Activated CD8-positive, alpha-beta memory T cell treated with anti-CD3 and anti-CD28 coated beads, Interleukin-2, amount 10 ng/mL, durations not matched to agents 7 days and 5 days (primary cell): ENCODE measurements around the gene APC2. TPM values are rescaled to one million over a fixed set of nuclear protein-coding genes. Genes with fewer than 3 reads are reported as not detected.

ENCODE experiments used
- ATAC-seq: fragments of 150-1000 bp; cut with Tn5 transposase; one replicate; pipeline ENCODE4 v1.10.0; 2021; ENCODE audit warnings: moderate library complexity
- CTCF ChIA-PET: fragments of 350-600 bp; sonication (Branson Sonifier 250); formaldehyde crosslinking; loops from one replicate; lab custom pipeline; 2021; ENCODE audit warnings: antibody characterized with exemption; lab: Charles Lee
- DNase-seq: peaks from one replicate; pipeline ENCODE4 v3.0.0-alpha.2; 2020
- H3K27ac Mint-ChIP-seq: one replicate; pipeline ENCODE4 v1.8.0; 2021; ENCODE audit warnings: mild to moderate bottlenecking, mixed read lengths
- H3K27me3 Mint-ChIP-seq: one replicate; pipeline ENCODE4 v1.8.0; 2021; ENCODE audit warnings: mixed read lengths
- H3K36me3 Mint-ChIP-seq: one replicate; pipeline ENCODE4 v1.8.0; 2021; ENCODE audit warnings: mild to moderate bottlenecking, mixed read lengths
- H3K4me1 Mint-ChIP-seq: one replicate; pipeline ENCODE4 v1.8.0; 2021; ENCODE audit warnings: mixed read lengths
- H3K4me3 Mint-ChIP-seq: one replicate; pipeline ENCODE4 v1.8.0; 2021; ENCODE audit warnings: mild to moderate bottlenecking, moderate library complexity, mixed read lengths
- H3K9me3 Mint-ChIP-seq: one replicate; pipeline ENCODE4 v1.8.0; 2022; ENCODE audit warnings: low read depth, mixed read lengths
- total RNA-seq, 2 experiments: library from RNA; stranded (reverse); gene quantifications; one replicate each; pipeline ENCODE4 v1.2.3, GENCODE V29; 2021

Gene APC2
- total RNA-seq, 2 experiments from 2014 or later = 0.03 to 0.12 TPM

DNA sequence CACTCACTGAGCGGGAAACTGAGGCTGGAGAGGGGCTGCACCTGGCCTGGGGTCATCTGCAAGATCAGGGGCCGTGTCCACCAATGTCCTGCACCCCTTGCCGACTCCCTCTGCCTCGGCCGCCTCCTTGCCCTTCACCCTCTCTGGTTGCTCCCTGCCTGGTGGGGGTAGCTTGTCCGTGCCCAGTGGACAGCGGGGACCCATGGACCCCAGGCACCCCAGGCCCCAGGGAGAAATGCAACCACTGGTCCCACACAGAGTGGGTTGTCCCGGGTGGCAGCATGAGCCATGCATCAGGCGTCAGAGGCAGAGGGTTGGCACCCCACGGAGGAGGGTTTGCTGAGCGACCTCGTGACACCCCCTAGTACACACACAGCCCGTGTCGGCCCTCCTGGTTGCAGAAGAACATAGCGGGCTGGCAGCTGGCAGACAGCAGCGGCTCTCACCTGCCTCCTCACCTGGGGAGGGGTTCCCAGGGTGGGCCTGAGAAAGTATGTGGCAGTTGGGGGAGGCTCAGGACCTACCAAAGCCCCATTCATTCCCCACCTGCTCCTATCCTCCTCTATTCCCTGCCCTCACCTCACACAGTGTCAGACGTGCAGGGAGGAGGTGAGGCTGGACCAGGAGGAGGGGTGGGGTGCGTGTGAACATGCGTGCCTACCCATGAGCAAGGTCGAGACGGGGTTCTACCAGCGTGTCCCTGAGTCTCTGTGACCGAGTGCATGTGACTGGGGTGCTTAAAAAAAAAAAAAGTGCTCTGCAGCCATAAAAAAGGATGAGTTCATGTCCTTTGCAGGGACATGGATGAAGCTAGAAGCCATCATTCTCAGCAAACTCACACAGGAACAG, 54.2 kb downstream of the APC2 start:
- no peak for ATAC-seq
- Mint-ChIP-seq H3K36me3 (no peaks in the 10 kb centered on the region), H3K9me3 (peaks cover 2% of the 10 kb centered on the region), H3K27ac (peak overlapping the region; percentile 24), H3K4me1 (peaks cover 9% of the 10 kb centered on the region), H3K27me3 (peaks cover 20% of the 10 kb centered on the region), H3K4me3 (no peak overlapping the region)
- CTCF ChIA-PET = no interaction called here
- no peak for DNase-seq

DNA sequence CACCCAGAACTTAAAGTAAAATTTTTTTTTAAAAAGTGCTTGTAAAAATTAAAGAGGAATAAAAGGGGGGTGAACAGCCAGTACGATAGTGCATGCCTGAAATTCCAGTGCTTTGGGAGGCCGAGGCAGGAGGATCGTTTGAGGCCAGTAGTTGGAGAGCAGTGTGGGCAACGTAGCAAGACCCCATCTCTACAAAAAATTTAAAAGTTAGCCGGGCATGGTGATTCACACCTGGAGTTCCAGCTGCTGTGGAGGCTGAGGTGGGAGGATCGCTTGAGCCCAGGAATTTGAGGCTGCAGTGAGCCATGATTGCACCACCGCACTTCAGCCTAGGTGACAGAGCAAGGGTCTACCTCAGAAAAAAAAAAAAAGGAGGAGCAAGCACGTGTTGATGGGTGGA, 55.1 kb downstream of the APC2 start:
- Mint-ChIP-seq H3K27ac (no peak overlapping the region), H3K36me3 (no peaks in the 10 kb centered on the region), H3K27me3 (peaks cover 25% of the 10 kb centered on the region), H3K9me3 (peaks cover 2% of the 10 kb centered on the region), H3K4me1 (peaks cover 9% of the 10 kb centered on the region), H3K4me3 (no peak overlapping the region)
- DNase-seq = no peak
- CTCF ChIA-PET = interaction anchor here (0.6 to 1.6 kb wide), 2 partner anchors 41 to 533 kb away, joined by 4 read pairs; no protein-coding TSS in a partner anchor
- no peak for ATAC-seq

DNA sequence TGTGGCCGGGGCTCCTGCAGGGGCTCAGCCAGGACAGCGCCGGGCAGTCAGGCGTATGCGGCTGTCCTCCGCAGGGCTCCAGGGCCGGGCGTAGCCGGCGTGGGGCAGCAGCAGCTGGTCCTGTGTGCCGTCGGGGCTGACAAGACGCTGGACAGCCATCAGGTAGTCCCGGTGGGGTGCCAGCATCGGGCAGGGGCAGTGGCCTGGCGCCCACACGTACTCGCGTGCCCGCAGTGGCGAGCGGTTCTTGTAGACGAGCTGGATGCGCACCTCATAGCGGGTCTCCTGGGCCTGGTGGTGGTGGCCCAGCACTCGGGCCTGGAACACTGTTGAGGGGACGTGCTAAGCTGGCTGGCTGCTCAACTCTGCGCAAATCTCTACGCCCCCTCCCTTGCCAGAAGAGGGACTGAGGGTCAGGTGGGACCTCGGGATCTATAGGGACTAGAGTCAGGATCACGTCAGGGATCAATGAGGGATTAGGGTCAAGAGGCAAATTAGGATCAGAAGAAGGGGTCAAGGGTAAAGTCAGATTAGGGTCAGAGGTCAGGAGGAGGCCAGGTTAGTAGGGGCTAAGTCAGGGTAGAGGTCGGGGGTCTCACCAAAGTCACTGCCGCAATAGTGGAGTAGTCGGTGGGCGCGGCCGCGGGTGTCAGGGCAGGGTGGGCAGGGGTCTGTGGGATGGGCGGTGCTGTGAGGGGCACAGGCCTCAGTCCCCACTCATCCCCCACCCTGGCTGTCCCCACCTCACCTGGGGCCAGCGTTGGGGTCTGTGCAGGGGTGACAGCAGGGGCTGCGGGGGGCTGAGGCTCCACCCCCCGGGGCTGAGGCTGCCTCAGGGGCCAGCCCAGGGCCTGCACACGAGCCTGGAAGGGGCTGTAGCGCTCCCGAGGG, 56.3 kb downstream of the APC2 start:
- H3K27ac Mint-ChIP-seq = no peak overlapping the region
- DNase-seq (no peak), ATAC-seq (no peak)
- peaks cover 9% of the 10 kb centered on the region for H3K4me1 Mint-ChIP-seq
- no peak overlapping the region for H3K4me3 Mint-ChIP-seq
- no peaks in the 10 kb centered on the region for H3K36me3 Mint-ChIP-seq
- peaks cover 33% of the 10 kb centered on the region for H3K27me3 Mint-ChIP-seq
- CTCF ChIA-PET = interaction anchor here (1.6 kb wide), 1 partner anchor 40 kb away, joined by 4 read pairs; no protein-coding TSS in a partner anchor
- peaks cover 2% of the 10 kb centered on the region for H3K9me3 Mint-ChIP-seq

DNA sequence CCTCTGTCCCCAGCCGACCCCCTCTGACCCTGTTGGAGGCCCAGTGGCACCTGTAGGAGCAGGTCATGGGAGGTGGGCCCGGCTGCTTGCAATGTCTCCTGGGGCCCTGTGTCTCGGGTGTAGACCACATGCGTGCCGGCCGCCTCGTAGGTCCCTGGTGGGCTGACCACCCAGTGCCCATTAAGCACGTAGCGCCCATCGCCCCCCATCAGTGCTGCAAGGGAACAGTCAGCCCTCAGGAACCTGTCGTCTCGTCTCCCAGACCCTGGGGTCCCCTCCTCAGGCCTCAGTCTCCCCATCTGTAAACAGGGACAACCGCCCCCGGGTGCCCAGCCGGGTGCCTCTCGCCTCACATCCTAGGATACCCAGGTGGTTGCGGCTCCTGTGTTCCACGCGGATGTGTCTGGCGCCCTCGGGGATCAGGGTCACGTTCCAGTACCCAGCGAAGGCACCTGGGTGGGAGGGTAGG, 57.3 kb downstream of the APC2 start:
- H3K9me3 Mint-ChIP-seq = peaks cover 2% of the 10 kb centered on the region
- ATAC-seq = no peak
- CTCF ChIA-PET = interaction anchor here (1.7 kb wide), 1 partner anchor 39 kb away, joined by 6 read pairs; no protein-coding TSS in a partner anchor
- H3K27me3 Mint-ChIP-seq = peaks cover 36% of the 10 kb centered on the region
- H3K36me3 Mint-ChIP-seq = no peaks in the 10 kb centered on the region
- DNase-seq = no peak
- no peak overlapping the region for H3K27ac Mint-ChIP-seq
- peaks cover 9% of the 10 kb centered on the region for H3K4me1 Mint-ChIP-seq
- H3K4me3 Mint-ChIP-seq = no peak overlapping the region

GRCh38 chr19:1507763-1508506, 58.0 kb downstream of the APC2 start:
- H3K36me3 Mint-ChIP-seq = no peaks in the 10 kb centered on the region

GRCh38 chr19:1508507-1508856, 58.6 kb downstream of the APC2 start:
- peaks cover 31% of the 10 kb centered on the region for H3K27me3 Mint-ChIP-seq

More at GRCh38 chr19:1507763-1508506, 58.0 kb downstream of the APC2 start:
- peaks cover 2% of the 10 kb centered on the region for H3K9me3 Mint-ChIP-seq
- H3K27me3 Mint-ChIP-seq = peaks cover 33% of the 10 kb centered on the region
- peak; percentile 91 for DNase-seq
- peak overlapping the region; percentile 77 for H3K27ac Mint-ChIP-seq
- ATAC-seq = peak; percentile 87
- H3K4me3 Mint-ChIP-seq = peak overlapping the region; percentile 74
- CTCF ChIA-PET = interaction anchor here (1.7 kb wide), 1 partner anchor 39 kb away, joined by 6 read pairs; no protein-coding TSS in a partner anchor
- peaks cover 8% of the 10 kb centered on the region for H3K4me1 Mint-ChIP-seq

DNA sequence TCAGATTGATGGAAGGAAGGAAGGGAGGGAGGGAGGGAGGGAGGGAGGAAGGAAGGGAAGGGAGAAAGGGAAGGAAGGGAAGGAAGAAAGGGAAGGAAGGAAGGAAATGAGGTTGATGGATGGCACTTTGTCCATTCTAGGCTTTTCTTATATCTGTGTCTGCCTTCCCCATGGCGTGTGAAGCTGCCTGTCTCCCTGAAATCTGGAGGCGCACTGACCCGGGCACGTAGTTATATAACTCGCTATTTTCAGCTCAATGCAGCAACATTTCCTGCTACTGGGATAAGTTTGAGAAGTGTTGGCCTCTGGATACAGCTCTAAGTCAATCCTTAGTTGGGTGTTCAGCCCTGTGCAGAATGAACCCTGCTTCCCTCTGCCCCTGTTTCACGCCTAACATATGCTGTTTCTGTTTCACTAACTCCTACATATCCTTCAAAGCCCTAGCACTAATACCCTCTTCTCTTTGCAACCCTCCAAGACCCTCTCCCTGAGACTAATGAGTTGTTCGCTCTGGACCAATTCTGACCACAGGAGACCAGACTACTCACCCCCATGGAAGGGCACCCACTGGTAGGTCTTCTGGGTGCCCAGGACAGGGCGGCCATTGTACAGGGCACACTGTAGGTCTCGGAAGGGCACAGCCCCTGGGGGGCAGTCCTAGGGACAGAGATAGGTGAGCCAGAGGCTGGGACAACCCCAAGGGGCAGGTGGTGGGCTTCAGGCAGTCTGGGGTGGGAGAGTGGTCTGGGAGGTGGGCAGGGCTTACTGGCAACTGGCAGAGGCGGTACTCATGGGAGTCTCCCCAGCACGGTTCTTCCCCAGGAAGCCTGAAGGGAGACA, 59.9 kb downstream of the APC2 start:
- Mint-ChIP-seq H3K4me3 (no peak overlapping the region), H3K4me1 (peaks cover 6% of the 10 kb centered on the region), H3K27ac (no peak overlapping the region), H3K27me3 (peaks cover 21% of the 10 kb centered on the region), H3K9me3 (peaks cover 2% of the 10 kb centered on the region), H3K36me3 (no peaks in the 10 kb centered on the region)
- CTCF ChIA-PET = interaction anchor here (0.7 to 0.9 kb wide), 2 partner anchors 44 to 230 kb away, joined by 3 read pairs; no protein-coding TSS in a partner anchor
- ATAC-seq = no peak
- DNase-seq = no peak

More at GRCh38 chr19:1508507-1508856, 58.6 kb downstream of the APC2 start:
- DNase-seq (no peak), ATAC-seq (no peak)
- Mint-ChIP-seq H3K4me1 (peaks cover 8% of the 10 kb centered on the region), H3K4me3 (no peak overlapping the region), H3K27ac (no peak overlapping the region), H3K9me3 (peaks cover 2% of the 10 kb centered on the region), H3K36me3 (no peaks in the 10 kb centered on the region)
- CTCF ChIA-PET = interaction anchor here (1.7 kb wide), 1 partner anchor 38 kb away, joined by 6 read pairs; no protein-coding TSS in a partner anchor

DNA sequence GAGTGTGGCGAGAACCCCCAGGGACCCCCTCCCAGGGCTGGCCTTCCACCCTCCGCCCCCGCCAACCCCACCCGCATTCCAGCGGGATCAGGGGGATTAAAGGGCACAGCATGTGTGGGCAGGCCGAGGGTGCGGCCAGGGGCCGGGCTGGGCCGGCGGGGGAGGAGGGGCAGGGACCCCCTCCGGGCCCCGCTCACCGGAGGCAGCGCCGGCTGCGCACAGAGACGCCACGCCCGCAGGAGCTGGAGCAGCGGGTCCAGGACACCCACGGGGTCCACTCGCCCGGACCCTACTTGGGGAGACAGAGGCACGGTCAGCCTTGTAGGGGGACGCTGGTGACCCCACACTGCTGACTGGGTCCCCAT, 60.5 kb downstream of the APC2 start:
- Mint-ChIP-seq H3K4me3 (no peak overlapping the region), H3K27ac (no peak overlapping the region), H3K36me3 (no peaks in the 10 kb centered on the region), H3K9me3 (peaks cover 2% of the 10 kb centered on the region), H3K4me1 (peaks cover 6% of the 10 kb centered on the region), H3K27me3 (peaks cover 21% of the 10 kb centered on the region)
- ATAC-seq = no peak
- CTCF ChIA-PET = no interaction called here
- no peak for DNase-seq

DNA sequence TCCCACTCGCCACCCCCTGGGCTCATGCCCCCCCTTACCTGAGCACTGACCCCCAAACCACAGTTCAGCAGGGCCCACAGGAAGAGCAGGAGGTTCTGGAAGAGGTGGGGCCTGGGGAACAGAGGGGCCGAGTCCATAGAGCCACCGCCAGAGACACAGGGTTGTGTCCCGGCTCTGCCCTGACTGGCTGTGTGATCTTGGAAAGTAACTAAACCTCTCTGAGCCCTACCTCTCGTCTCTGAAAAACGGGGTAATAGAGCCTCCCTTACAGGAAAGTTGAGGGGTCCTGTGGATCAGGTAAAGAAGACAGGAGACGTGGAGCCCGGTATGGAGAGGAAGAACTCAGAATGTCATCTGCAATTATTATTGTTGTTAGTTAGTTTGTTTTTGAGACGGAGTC, 60.9 kb downstream of the APC2 start:
- Mint-ChIP-seq H3K27ac (no peak overlapping the region), H3K36me3 (no peaks in the 10 kb centered on the region), H3K4me1 (peaks cover 6% of the 10 kb centered on the region), H3K27me3 (peaks cover 21% of the 10 kb centered on the region), H3K4me3 (no peak overlapping the region), H3K9me3 (peaks cover 2% of the 10 kb centered on the region)
- CTCF ChIA-PET = no interaction called here
- ATAC-seq (no peak), DNase-seq (no peak)

- Mint-ChIP-seq H3K4me3 (peak overlapping the region; percentile 57), H3K9me3 (no peaks in the 10 kb centered on the region), H3K27ac (no peak overlapping the region), H3K27me3 (peaks cover 21% of the 10 kb centered on the region), H3K4me1 (peaks cover 6% of the 10 kb centered on the region), H3K36me3 (no peaks in the 10 kb centered on the region)
- CTCF ChIA-PET = no interaction called here
- ATAC-seq = no peak
- DNase-seq = no peak
These were observed 61.7 kb downstream of the APC2 start for GRCh38 chr19:1511318-1512317.
